GM19467 (cell line): Measurements from ENCODE around the gene BTRC.
A peak's percentile ranks its signal among the peaks of the same experiment; 100 is the strongest.

ENCODE experiments used
- ATAC-seq: cut with Tn5 transposase; IDR thresholded peaks from one replicate; pipeline ENCODE4 v1.9.1; 2021; ENCODE audit warnings: mild to moderate bottlenecking, moderate library complexity; ENCODE audit not compliant: unreplicated experiment

BTRC gene

GRCh38 chr10:101441541-101442455 lies 87.8 kb downstream of the BTRC start:
- ATAC-seq = peak; percentile 61

GRCh38 chr10:101442456-101442800 lies 88.5 kb downstream of the BTRC start:
- ATAC-seq = no peak

GRCh38 chr10:101444058-101444898 lies 90.3 kb downstream of the BTRC start:
- ATAC-seq = no peak

- ATAC-seq = no peak
These were observed 92.1 kb downstream of the BTRC start for GRCh38 chr10:101446071-101446470.

GRCh38 chr10:101446947-101447346 lies 93.0 kb downstream of the BTRC start:
- no peak for ATAC-seq

- ATAC-seq = no peak
These were observed 93.5 kb downstream of the BTRC start for GRCh38 chr10:101447477-101447876.

- no peak for ATAC-seq
These were observed 96.5 kb downstream of the BTRC start for GRCh38 chr10:101450277-101451080.

- no peak for ATAC-seq
These were observed 97.3 kb downstream of the BTRC start for GRCh38 chr10:101451261-101451660.

- ATAC-seq = no peak
These were observed 97.7 kb downstream of the BTRC start for GRCh38 chr10:101451667-101452069.

GRCh38 chr10:101452176-101452575 lies 98.2 kb downstream of the BTRC start:
- ATAC-seq = no peak

- ATAC-seq = no peak
These were observed 98.6 kb downstream of the BTRC start for GRCh38 chr10:101452593-101452992.

- no peak for ATAC-seq
These were observed 99.4 kb downstream of the BTRC start for GRCh38 chr10:101453318-101453717.

- no peak for ATAC-seq
These were observed 100.1 kb downstream of the BTRC start for GRCh38 chr10:101453791-101454718.

GRCh38 chr10:101458869-101459268 lies 104.9 kb downstream of the BTRC start:
- ATAC-seq = no peak

- no peak for ATAC-seq
These were observed 110.1 kb downstream of the BTRC start for GRCh38 chr10:101464082-101464481.

- no peak for ATAC-seq
These were observed 110.6 kb downstream of the BTRC start for GRCh38 chr10:101464599-101464998.

GRCh38 chr10:101466016-101466912 lies 112.3 kb downstream of the BTRC start:
- ATAC-seq = no peak

GRCh38 chr10:101467286-101467770 lies 113.4 kb downstream of the BTRC start:
- ATAC-seq = no peak

- no peak for ATAC-seq
These were observed 114.2 kb downstream of the BTRC start for GRCh38 chr10:101468159-101468558.
